ENCODE results near the gene ABCB4. TPM values are rescaled to one million over a fixed set of nuclear protein-coding genes. Genes with fewer than 3 reads are reported as not detected.
"Not testable (repeated sequence)": the region's sequence is repeated elsewhere in the genome, so short reads cannot be mapped to it uniquely, and the experiment has no call there.

ABCB4 gene
- total RNA-seq, 2 experiments from 2014 or later = 0.54 TPM; not detected in 1

DNA sequence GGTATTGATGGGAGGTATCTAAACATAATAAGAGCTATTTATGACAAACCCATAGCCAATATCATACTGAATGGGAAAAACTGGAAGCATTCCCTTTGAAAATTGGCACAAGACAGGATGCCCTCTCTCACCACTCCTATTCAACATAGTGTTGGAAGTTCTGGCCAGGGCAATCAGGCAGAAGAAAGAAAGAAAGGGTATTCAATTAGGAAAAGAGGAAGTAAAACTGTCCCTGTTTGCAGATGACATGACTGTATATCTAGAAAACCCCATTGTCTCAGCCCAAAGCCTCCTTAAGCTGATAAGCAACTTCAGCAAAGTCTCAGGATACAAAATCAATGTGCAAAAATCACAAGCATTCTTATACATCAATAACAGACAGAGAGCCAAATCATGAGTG lies 6.3 kb downstream of the ABCB4 start:
- ATAC-seq (ENCODE audit: low read depth); DNase-seq; H3K4me1 Mint-ChIP-seq; H3K9me3 Mint-ChIP-seq; POLR2A ChIA-PET; H3K36me3 Mint-ChIP-seq; H3K27ac Mint-ChIP-seq; H3K4me3 Mint-ChIP-seq: not testable (repeated sequence)
- peaks cover 28% of the 10 kb centered on the region for H3K27me3 Mint-ChIP-seq

DNA sequence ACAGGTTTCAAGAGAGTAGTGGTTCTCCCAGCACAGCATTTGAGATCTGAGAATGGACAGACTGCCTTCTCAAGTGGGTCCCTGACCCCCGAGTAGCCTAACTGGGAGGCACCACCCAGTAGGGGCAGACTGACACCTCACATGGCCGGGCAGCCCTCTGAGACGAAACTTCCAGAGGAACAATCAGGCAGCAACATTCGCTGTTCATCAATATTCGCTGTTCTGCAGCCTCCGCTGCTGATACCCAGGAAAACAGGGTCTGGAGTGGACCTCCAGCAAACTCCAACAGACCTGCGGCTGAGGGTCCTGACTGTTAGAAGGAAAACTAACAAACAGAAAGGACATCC lies 10.0 kb downstream of the ABCB4 start:
- POLR2A ChIA-PET; H3K9me3 Mint-ChIP-seq; H3K4me1 Mint-ChIP-seq; ATAC-seq (ENCODE audit: low read depth); DNase-seq; H3K4me3 Mint-ChIP-seq; H3K27ac Mint-ChIP-seq; H3K36me3 Mint-ChIP-seq: not testable (repeated sequence)
- peaks cover 10% of the 10 kb centered on the region for H3K27me3 Mint-ChIP-seq

DNA sequence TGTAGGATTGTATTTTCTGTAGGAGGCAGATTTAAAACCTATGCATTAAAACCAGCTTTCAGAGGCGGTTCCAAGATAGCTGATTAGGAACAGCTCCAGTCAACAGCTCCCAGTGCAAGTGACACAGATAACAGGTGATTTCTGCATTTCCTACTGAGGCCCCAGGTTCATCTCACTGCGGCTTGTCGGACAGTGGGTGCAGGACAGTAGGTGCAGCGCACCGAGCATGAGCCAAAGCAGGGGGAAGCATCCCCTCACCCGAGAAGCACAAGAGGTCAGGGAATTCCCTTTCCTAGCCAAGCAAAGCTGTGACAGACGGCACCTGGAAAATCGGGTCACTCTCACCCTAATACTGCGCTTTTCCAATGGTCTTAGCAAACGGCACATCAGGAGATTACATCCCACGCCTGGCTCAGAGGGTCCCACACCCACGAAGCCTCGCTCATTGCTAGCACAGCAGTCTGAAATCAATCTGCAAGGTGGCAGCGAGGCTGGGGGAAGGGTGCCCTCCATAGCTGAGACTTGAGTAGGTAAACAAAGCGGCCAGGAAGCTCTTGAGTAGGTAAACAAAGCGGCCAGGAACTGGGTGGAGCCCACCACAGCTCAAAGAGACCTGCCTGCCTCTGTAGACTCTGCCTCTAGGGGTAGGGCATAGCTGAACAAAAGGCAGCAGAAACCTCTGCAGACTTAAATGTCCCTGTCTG lies 10.5 kb downstream of the ABCB4 start:
- H3K27me3 Mint-ChIP-seq; H3K4me1 Mint-ChIP-seq; POLR2A ChIA-PET; DNase-seq; H3K36me3 Mint-ChIP-seq; H3K27ac Mint-ChIP-seq; ATAC-seq (ENCODE audit: low read depth); H3K9me3 Mint-ChIP-seq; H3K4me3 Mint-ChIP-seq: not testable (repeated sequence)

DNA sequence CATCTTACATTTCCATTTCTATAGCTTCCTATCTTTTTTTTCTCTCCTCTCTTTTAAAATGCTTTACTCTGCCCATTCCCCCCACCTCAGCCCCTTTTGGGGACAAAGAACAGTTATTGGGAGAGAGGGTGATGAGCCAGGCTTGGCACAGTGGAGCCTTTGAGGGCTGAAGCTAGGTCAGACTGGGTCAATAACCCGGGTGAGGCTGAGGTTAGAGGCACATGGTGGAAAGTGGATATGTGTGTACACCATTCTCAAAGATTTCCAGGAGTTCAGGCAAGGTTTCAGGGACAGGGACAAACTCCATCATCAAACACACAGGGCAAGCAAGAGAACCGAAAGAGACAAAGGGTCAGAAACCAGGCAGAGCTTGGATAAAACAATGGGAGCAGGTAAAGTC lies 11.5 kb downstream of the ABCB4 start:
- Mint-ChIP-seq H3K27me3 (peaks cover 4% of the 10 kb centered on the region), H3K4me3 (no peak overlapping the region), H3K27ac (no peak overlapping the region), H3K4me1 (no peaks in the 10 kb centered on the region), H3K9me3 (no peaks in the 10 kb centered on the region), H3K36me3 (no peaks in the 10 kb centered on the region)
- DNase-seq = no peak
- ATAC-seq (ENCODE audit: low read depth) = no peak
- POLR2A ChIA-PET = no interaction called here

DNA sequence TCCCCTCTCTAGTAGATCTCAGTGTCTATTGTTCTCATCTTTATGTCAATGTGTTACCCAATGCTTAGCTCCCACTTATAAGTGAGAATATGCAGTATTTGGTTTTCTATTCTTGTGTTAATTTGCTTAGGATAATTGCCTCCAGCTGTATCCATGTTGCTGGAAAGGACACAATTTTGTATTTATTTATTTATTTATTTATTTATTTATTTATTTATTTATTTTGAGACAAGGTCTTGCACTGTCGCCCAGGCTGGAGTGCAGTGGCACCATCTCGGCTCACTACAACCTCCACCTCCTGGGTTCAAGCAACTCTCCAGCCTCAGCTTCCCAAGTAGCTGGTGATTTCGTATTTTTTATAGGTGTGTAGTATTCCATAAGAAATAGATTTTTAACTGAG lies 15.0 kb downstream of the ABCB4 start:
- H3K27ac Mint-ChIP-seq; H3K27me3 Mint-ChIP-seq; H3K9me3 Mint-ChIP-seq; H3K36me3 Mint-ChIP-seq; POLR2A ChIA-PET; H3K4me1 Mint-ChIP-seq; H3K4me3 Mint-ChIP-seq; DNase-seq; ATAC-seq (ENCODE audit: low read depth): not testable (repeated sequence)

DNA sequence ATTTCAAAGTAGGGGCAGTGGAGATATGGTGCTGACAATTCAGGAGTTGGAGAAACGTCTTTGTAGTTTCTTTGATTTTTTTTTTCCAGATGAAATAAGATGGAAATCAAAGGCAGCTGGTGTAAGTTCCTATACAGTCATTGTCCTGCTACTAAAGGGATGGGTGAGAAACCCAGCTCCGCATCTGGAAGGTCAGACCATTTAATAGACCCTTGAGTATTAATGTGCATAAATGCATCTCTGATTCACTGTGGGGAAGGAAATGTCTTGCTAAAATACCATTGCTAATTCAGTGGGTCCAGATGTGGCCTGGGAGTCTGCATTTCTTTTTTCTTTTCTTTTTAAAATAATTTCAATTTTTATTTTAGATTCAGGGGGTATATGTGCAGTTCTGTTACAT lies 15.5 kb downstream of the ABCB4 start:
- POLR2A ChIA-PET = no interaction called here
- Mint-ChIP-seq H3K36me3 (no peaks in the 10 kb centered on the region), H3K4me1 (no peaks in the 10 kb centered on the region), H3K27ac (no peak overlapping the region), H3K9me3 (no peaks in the 10 kb centered on the region), H3K4me3 (no peak overlapping the region), H3K27me3 (no peaks in the 10 kb centered on the region)
- ATAC-seq (ENCODE audit: low read depth) = no peak
- DNase-seq = no peak

DNA sequence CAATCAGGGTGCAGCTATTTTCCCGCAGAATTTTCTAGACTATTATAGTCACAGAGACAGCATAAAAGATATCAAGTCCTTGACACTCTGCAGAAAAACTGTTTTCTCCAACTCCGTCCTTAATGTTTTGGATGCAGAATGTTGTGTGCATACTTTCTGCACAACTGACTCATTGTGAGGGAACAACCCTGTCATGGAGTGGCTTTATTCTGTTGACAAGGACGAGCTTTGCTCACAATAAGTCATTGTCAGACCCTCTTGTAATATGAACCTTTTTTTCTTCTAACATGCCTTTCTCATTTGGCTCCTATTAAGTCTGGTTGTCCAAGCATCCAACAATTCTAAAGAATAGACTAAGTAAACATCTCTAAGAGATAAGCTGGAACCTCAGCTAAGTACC lies 17.3 kb downstream of the ABCB4 start:
- ATAC-seq (ENCODE audit: low read depth) (no peak), DNase-seq (no peak)
- H3K4me1 Mint-ChIP-seq = no peaks in the 10 kb centered on the region
- no peak overlapping the region for H3K4me3 Mint-ChIP-seq
- H3K36me3 Mint-ChIP-seq = no peaks in the 10 kb centered on the region
- no peaks in the 10 kb centered on the region for H3K9me3 Mint-ChIP-seq
- H3K27me3 Mint-ChIP-seq = peaks cover 3% of the 10 kb centered on the region
- POLR2A ChIA-PET = no interaction called here
- H3K27ac Mint-ChIP-seq = no peak overlapping the region

DNA sequence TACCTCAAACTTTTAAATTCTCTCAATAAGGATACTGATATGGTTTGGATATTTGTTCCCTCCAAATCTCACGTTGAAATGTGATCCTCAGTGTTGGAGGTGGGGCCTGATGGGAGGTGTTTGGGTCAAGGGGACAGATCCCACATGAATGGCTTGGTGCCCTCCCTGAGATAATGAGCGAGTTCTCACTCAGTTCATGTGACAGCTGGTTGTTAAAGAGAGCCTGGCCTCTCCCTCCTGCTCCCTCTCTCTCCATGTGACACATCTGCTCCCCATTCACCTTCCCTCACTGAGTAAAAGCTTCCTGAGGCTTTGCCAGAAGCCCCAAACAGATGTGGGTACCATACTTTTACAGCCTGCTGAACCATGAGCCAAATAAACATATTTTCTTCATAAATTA lies 19.2 kb downstream of the ABCB4 start:
- no peaks in the 10 kb centered on the region for H3K36me3 Mint-ChIP-seq
- POLR2A ChIA-PET = no interaction called here
- no peaks in the 10 kb centered on the region for H3K4me1 Mint-ChIP-seq
- DNase-seq = no peak
- H3K4me3 Mint-ChIP-seq = no peak overlapping the region
- no peaks in the 10 kb centered on the region for H3K9me3 Mint-ChIP-seq
- no peak for ATAC-seq (ENCODE audit: low read depth)
- H3K27ac Mint-ChIP-seq = no peak overlapping the region
- peaks cover 5% of the 10 kb centered on the region for H3K27me3 Mint-ChIP-seq

DNA sequence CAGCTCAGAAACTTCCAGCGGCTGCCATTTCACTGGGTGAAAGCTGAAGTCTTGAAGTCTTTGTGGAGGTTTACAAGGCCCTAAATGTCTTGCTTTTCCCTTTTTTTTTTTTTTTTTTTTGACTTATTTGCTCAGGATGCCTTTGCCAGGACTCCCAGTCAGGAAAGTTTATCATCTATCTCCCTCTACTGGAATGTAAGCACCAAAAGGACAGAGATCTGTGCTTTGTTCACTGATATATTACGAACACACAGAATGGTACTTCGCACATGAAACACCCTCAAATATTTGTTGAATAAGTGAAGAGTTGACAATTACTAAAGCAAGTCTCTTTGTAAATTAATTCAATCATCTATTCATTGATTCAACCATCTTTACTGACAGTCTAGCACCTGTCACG lies 23.2 kb downstream of the ABCB4 start:
- Mint-ChIP-seq H3K4me3 (no peak overlapping the region), H3K36me3 (no peaks in the 10 kb centered on the region), H3K9me3 (no peaks in the 10 kb centered on the region), H3K27ac (no peak overlapping the region), H3K27me3 (peaks cover 17% of the 10 kb centered on the region), H3K4me1 (peaks cover 4% of the 10 kb centered on the region)
- no peak for DNase-seq
- no peak for ATAC-seq (ENCODE audit: low read depth)
- POLR2A ChIA-PET = no interaction called here

DNA sequence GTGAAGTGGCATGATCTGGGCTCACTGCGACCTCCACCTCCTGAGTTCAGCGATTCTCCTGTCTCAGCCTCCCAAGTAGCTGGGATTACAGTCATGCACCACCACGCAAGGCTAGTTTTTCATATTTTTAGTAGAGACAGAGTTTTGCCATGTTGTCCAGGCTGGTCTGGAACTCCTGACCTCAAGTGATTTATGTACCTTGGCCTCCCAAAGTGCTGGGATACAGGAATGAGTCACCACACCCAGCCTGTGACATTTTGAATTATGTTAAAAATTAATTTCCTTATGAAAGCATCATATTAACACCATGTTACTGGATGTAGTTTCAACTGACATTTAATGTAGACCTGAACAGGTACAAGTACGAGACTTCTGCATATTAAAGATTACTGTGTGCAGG lies 24.3 kb downstream of the ABCB4 start:
- POLR2A ChIA-PET = no interaction called here
- DNase-seq = no peak
- no peaks in the 10 kb centered on the region for H3K36me3 Mint-ChIP-seq
- H3K9me3 Mint-ChIP-seq = no peaks in the 10 kb centered on the region
- H3K27me3 Mint-ChIP-seq = peaks cover 17% of the 10 kb centered on the region
- ATAC-seq (ENCODE audit: low read depth) = no peak
- no peak overlapping the region for H3K27ac Mint-ChIP-seq
- peaks cover 4% of the 10 kb centered on the region for H3K4me1 Mint-ChIP-seq
- no peak overlapping the region for H3K4me3 Mint-ChIP-seq

DNA sequence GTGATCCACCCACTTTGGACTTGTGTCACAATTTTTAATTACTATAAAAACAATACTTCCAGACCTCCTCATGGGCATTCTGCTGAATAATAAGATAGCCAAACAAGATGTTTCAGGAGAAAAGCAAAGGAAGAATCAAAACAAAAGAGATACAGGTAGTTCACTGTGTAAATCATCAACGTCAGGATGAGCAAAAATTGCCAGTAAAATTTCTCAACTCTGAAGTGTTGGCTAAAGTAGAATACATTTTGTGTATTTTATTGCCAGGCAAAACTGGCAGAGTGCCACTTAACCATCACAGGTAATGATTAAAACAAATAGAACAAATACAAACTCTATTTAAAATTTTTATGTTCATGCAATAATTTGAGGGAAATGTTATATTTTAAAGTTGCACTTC lies 24.8 kb downstream of the ABCB4 start:
- Mint-ChIP-seq H3K4me1 (peaks cover 4% of the 10 kb centered on the region), H3K27ac (no peak overlapping the region), H3K4me3 (no peak overlapping the region), H3K9me3 (no peaks in the 10 kb centered on the region), H3K36me3 (no peaks in the 10 kb centered on the region), H3K27me3 (peaks cover 21% of the 10 kb centered on the region)
- ATAC-seq (ENCODE audit: low read depth) (no peak), DNase-seq (no peak)
- POLR2A ChIA-PET = no interaction called here

DNA sequence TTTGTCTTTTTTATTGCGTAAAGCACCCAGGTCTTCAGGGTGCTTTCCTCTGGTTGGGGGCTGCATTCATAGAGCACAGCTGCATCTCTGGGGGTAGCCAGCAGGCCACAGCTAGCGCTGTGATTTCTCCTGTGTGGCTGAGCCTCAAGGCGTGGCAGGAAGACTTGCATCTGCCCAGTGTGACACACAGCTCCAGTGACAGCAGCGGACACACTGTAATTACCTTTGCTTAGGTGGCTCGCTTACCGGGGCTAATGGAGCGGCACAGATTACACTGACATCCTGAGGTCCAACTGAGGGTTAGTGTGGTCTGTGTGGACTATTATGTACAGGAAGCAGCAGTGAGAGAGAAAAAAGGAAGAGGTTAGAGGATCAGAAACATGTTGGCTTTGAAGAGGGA lies 27.1 kb downstream of the ABCB4 start:
- H3K27me3 Mint-ChIP-seq = peaks cover 21% of the 10 kb centered on the region
- peaks cover 4% of the 10 kb centered on the region for H3K4me1 Mint-ChIP-seq
- no peak overlapping the region for H3K4me3 Mint-ChIP-seq
- DNase-seq (no peak), ATAC-seq (ENCODE audit: low read depth) (no peak)
- H3K27ac Mint-ChIP-seq = no peak overlapping the region
- no peaks in the 10 kb centered on the region for H3K9me3 Mint-ChIP-seq
- POLR2A ChIA-PET = no interaction called here
- H3K36me3 Mint-ChIP-seq = no peaks in the 10 kb centered on the region

DNA sequence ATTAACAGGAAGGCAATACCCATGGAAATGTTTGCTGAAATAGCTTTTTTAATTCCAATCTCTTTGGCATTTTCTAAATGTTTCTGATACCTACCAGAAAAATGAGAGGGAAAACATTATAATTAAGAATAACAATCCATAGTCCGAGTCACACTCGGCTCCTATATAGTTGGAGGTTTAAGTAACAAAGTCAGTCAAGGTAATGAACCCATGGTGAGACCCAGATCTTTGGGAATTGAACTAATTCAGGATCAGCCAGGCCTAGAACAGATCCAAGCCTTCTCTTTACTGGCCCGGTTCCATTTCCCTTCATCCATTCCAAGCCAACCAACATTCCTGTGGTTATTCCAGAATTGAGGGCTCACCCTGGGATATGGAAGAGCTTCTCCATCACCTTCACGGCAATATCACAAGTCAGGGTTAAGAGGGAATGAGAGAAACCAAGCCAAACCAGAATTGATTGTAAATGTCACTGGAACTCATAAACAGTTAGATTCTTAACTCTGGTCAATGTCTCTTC lies 28.3 kb downstream of the ABCB4 start:
- Mint-ChIP-seq H3K4me1 (peaks cover 4% of the 10 kb centered on the region), H3K27me3 (peaks cover 19% of the 10 kb centered on the region), H3K27ac (no peak overlapping the region), H3K36me3 (no peaks in the 10 kb centered on the region), H3K9me3 (no peaks in the 10 kb centered on the region), H3K4me3 (no peak overlapping the region)
- no peak for DNase-seq
- no peak for ATAC-seq (ENCODE audit: low read depth)
- POLR2A ChIA-PET = no interaction called here

DNA sequence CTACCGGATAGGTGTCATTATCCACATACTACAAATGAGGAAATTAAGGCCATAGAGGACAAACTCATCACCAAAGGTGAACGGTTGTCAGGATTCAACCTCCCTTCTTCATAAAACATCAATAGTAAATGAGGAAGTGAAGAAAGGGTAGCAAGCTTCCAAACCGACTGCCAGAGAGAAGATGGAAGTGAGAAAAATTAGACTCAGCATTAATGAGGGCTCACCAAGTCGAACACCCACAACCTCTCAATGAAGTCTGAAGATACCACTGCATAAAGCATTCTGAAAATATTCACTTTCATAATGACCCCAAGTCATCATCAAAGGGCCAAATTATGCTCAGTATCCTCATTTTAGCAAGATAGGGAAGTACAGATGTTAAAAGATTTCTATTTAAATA lies 29.6 kb downstream of the ABCB4 start:
- H3K36me3 Mint-ChIP-seq = no peaks in the 10 kb centered on the region
- H3K9me3 Mint-ChIP-seq = no peaks in the 10 kb centered on the region
- peaks cover 4% of the 10 kb centered on the region for H3K4me1 Mint-ChIP-seq
- POLR2A ChIA-PET = no interaction called here
- DNase-seq (no peak), ATAC-seq (ENCODE audit: low read depth) (no peak)
- H3K4me3 Mint-ChIP-seq = no peak overlapping the region
- H3K27me3 Mint-ChIP-seq = peaks cover 19% of the 10 kb centered on the region
- H3K27ac Mint-ChIP-seq = no peak overlapping the region

DNA sequence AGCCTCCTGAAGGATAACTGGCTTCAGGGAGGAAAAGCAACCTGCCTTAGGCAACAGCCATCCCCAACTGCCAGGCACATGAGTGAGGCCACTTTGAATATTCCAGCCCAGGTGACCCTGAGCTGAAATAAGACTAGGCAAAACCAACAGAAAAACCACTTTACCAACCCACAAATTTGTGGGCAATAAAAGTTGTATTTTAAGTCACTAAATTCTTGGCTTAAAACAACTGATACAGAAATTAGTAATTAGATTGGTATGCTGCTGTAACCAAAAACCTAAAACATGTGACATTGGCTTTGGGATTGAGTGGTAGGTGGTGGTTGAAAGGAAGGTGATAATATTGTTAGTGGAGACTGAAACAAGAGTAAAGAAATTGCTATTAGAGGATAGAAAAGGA lies 39.9 kb downstream of the ABCB4 start:
- no peak for ATAC-seq (ENCODE audit: low read depth)
- no peak for DNase-seq
- H3K9me3 Mint-ChIP-seq = no peaks in the 10 kb centered on the region
- no peak overlapping the region for H3K4me3 Mint-ChIP-seq
- peaks cover 2% of the 10 kb centered on the region for H3K27me3 Mint-ChIP-seq
- H3K36me3 Mint-ChIP-seq = no peaks in the 10 kb centered on the region
- H3K4me1 Mint-ChIP-seq = peaks cover 4% of the 10 kb centered on the region
- H3K27ac Mint-ChIP-seq = no peak overlapping the region
- POLR2A ChIA-PET = no interaction called here

All from activated naive CD8-positive, alpha-beta T cell treated with anti-CD3 and anti-CD28 coated beads, Interleukin-2, amount 10 ng/mL, durations not matched to agents 7 days and 5 days (primary cell).